DND-41 (cell line): ENCODE measurements around the gene SLC25A39.

Source experiments
- ATAC-seq: fragments of 200-7000 bp; cut with Tn5 transposase; 3 replicates; pipeline ENCODE4 v1.9.1; 2021; ENCODE audit warnings: low read depth; ENCODE audit not compliant: insufficient read depth
- DNase-seq: peaks from one replicate; pipeline ENCODE4 v3.0.0-alpha.2; 2020
- H2AFZ ChIP-seq: 2 replicates; pipeline ENCODE4 v1.6.0; 2012; ENCODE audit warnings: low read depth, low read length
- H3K27ac ChIP-seq: 2 replicates; pipeline ENCODE4 v1.5.1; 2012; ENCODE audit warnings: low read length, inconsistent platforms
- H3K27me3 ChIP-seq: fragments of 200-600 bp; sonication (generic); 2 replicates; pipeline ENCODE4 v1.6.0; 2012; ENCODE audit warnings: low read length, mild to moderate bottlenecking, inconsistent platforms; ENCODE audit not compliant: insufficient read depth, poor library complexity
- H3K36me3 ChIP-seq: 2 replicates; pipeline ENCODE4 v1.5.1; 2012; ENCODE audit warnings: low read length, inconsistent platforms; ENCODE audit not compliant: insufficient read depth
- H3K4me1 ChIP-seq: 2 replicates; pipeline ENCODE4 v1.5.1; 2012; ENCODE audit warnings: mild to moderate bottlenecking, low read length; ENCODE audit not compliant: insufficient read depth
- H3K4me2 ChIP-seq: 2 replicates; pipeline ENCODE4 v1.6.0; 2012; ENCODE audit warnings: mild to moderate bottlenecking, moderate library complexity, low read length, inconsistent platforms; ENCODE audit not compliant: insufficient read depth
- H3K4me3 ChIP-seq, 2 experiments: fragments of 200-600 bp in 1 of 2; shearing (Covaris generic) in 1 of 2; 2 replicates each; pipeline ENCODE4 v1.5.1; 2012 to 2016; ENCODE audit warnings: inconsistent platforms in 2 of 2, low read length in 2 of 2, mild to moderate bottlenecking in 2 of 2, low read depth in 1 of 2, moderate library complexity in 1 of 2
- H3K79me2 ChIP-seq: 2 replicates; pipeline ENCODE4 v1.6.0; 2012; ENCODE audit warnings: low read length, inconsistent platforms; ENCODE audit not compliant: insufficient read depth
- H3K9ac ChIP-seq: 2 replicates; pipeline ENCODE4 v1.6.0; 2012; ENCODE audit warnings: low read depth, mild to moderate bottlenecking, inconsistent platforms, low read length, moderate library complexity
- H3K9me3 ChIP-seq: 2 replicates; pipeline ENCODE4 v1.5.1; 2012; ENCODE audit warnings: low read length, moderate library complexity, mild to moderate bottlenecking, inconsistent platforms; ENCODE audit not compliant: insufficient read depth, severe bottlenecking
- H4K20me1 ChIP-seq: 2 replicates; pipeline ENCODE4 v1.6.0; 2012; ENCODE audit warnings: low read length; ENCODE audit not compliant: insufficient read depth
- CTCF ChIP-seq: IDR thresholded peaks from 2 replicates; pipeline ENCODE4 v1.5.1; 2012; ENCODE audit warnings: borderline replicate concordance, low read length, moderate library complexity, mild to moderate bottlenecking; ENCODE audit not compliant: poor library complexity, severe bottlenecking; ENCODE audit errors: extremely low read depth
- EZH2 ChIP-seq: IDR thresholded peaks from 3 replicates; pipeline ENCODE4 v1.6.1; 2012; ENCODE audit warnings: borderline replicate concordance, low read depth, mild to moderate bottlenecking, moderate library complexity, low read length, inconsistent platforms; ENCODE audit not compliant: severe bottlenecking

Gene SLC25A39

GRCh38 chr17:44327715-44328449 is 3.3 kb upstream of the SLC25A39 start:
- Histone ChIP-seq H3K36me3 (no peaks in the 10 kb centered on the region; the same call in 1 of the 2 replicates), H3K27ac (no peak overlapping the region), H4K20me1 (peaks cover 4% of the 10 kb centered on the region; the same call in 1 of the 2 replicates), H3K27me3 (no peaks in the 10 kb centered on the region), H2AFZ (no peak overlapping the region), H3K79me2 (peaks cover 18% of the 10 kb centered on the region), H3K9ac (no peak overlapping the region), H3K4me1 (peaks cover 43% of the 10 kb centered on the region), H3K9me3 (no peaks in the 10 kb centered on the region), H3K4me3 (no peak overlapping the region), H3K4me2 (no peak overlapping the region)
- TF ChIP-seq EZH2 (no peak), CTCF (no peak)
- DNase-seq (no peak), ATAC-seq (no peak)

- peaks cover 51% of the 10 kb centered on the region for H3K4me1 ChIP-seq
- 0 out of 2 replicates have a peak overlapping the region, but pooled peaks have one; percentile 31 for H3K27ac ChIP-seq
- TF ChIP-seq CTCF (no peak), EZH2 (no peak)
- no peaks in the 10 kb centered on the region for H3K9me3 ChIP-seq
- H2AFZ ChIP-seq: peak overlapping the region; percentile 72
- H3K27me3 ChIP-seq: no peaks in the 10 kb centered on the region
- DNase-seq (peak; percentile 97), ATAC-seq (peak; percentile 92)
- peak overlapping the region; percentile 35 for H3K9ac ChIP-seq
- peaks cover 7% of the 10 kb centered on the region for H3K36me3 ChIP-seq
- peak overlapping the region; percentile 57 for H3K4me2 ChIP-seq
- H3K79me2 ChIP-seq: peaks cover 23% of the 10 kb centered on the region
- peak overlapping the region in 1 of 2 experiments; percentile 48; a peak in 2 of 4 replicates for H3K4me3 ChIP-seq
- H4K20me1 ChIP-seq: peaks cover 10% of the 10 kb centered on the region
These were observed 2.3 kb upstream of the SLC25A39 start for GRCh38 chr17:44326861-44327444.

GRCh38 chr17:44324092-44324570 is 492 bp downstream of the SLC25A39 start:
- Histone ChIP-seq H3K4me3 (peak overlapping the region; percentile 75 to 82), H3K9me3 (no peaks in the 10 kb centered on the region), H3K27ac (peak overlapping the region; percentile 51), H2AFZ (peak overlapping the region; percentile 98), H3K27me3 (no peaks in the 10 kb centered on the region), H3K9ac (peak overlapping the region; percentile 89), H4K20me1 (peaks cover 25% of the 10 kb centered on the region), H3K4me1 (peaks cover 46% of the 10 kb centered on the region), H3K4me2 (peak overlapping the region; percentile 75), H3K36me3 (peaks cover 34% of the 10 kb centered on the region), H3K79me2 (peaks cover 23% of the 10 kb centered on the region)
- no peak for ATAC-seq
- no peak for DNase-seq
- TF ChIP-seq EZH2 (no peak), CTCF (no peak)
